Measurements from ENCODE around the gene TP73.

The TP73 gene

DNA sequence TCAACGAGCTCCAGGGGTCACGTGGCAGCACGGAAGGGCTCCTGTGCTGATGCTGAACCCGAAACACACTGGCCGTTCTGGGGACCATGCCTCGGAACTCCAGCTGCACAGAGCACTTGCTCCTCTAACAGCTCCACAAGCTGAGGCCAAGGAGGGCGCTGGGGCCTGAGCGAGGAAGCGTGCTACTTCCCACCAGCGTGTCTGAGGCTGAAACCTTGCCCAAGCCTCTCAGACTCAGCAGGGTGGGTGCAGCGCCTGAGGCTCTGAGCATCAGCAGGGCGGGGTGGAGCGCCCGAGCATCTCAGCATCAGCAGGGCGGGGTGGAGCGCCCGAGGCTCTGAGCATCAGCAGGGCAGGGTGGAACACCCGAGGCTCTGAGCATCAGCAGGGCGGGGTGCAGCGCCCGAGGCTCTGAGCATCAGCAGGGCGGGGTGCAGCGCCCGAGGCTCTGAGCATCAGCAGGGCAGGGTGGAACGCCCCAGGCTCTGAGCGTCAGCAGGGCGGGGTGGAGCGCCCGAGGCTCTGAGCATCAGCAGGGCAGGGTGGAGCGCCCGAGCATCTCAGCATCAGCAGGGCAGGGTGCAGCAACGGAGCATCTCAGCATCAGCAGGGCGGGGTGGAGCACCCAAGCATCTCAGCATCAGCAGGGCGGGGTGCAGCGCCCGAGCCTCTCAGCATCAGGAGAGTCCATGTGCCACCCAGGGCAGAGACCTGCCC lies 12.0 kb upstream of the TP73 start:
- Histone ChIP-seq H3K36me3 (ENCODE audit: insufficient read depth, low read length) (peaks cover 39% of the 10 kb centered on the region), H3K9ac (ENCODE audit: low read length) (no peak overlapping the region), H3K4me3 (ENCODE audit: low read depth in 1 of 2, low read length in 2 of 2) (no peak overlapping the region), H3K27ac (ENCODE audit: low read depth, low read length) (no peak overlapping the region), H3K9me3 (ENCODE audit: low read length) (no peaks in the 10 kb centered on the region), H3K27me3 (ENCODE audit: control insufficient read depth in 1 of 2, insufficient read depth in 2 of 2, low read length in 2 of 2) (no peaks in the 10 kb centered on the region), H3K4me1 (ENCODE audit: insufficient read depth, low read length) (no peaks in the 10 kb centered on the region)

- H3K4me3 ChIP-seq (ENCODE audit: low read depth in 1 of 2, low read length in 2 of 2): no peak overlapping the region
- H3K9ac ChIP-seq (ENCODE audit: low read length): no peak overlapping the region
- no peaks in the 10 kb centered on the region for H3K9me3 ChIP-seq (ENCODE audit: low read length)
- no peaks in the 10 kb centered on the region for H3K27me3 ChIP-seq (ENCODE audit: control insufficient read depth in 1 of 2, insufficient read depth in 2 of 2, low read length in 2 of 2)
- H3K4me1 ChIP-seq (ENCODE audit: insufficient read depth, low read length): no peaks in the 10 kb centered on the region
- no peak overlapping the region for H3K27ac ChIP-seq (ENCODE audit: low read depth, low read length)
- peaks cover 30% of the 10 kb centered on the region for H3K36me3 ChIP-seq (ENCODE audit: insufficient read depth, low read length)
These were observed 11.1 kb upstream of the TP73 start for GRCh38 chr1:3641046-3641760.

GRCh38 chr1:3641816-3642215 lies 10.5 kb upstream of the TP73 start:
- Histone ChIP-seq H3K27ac (ENCODE audit: low read depth, low read length) (no peak overlapping the region), H3K9ac (ENCODE audit: low read length) (no peak overlapping the region), H3K9me3 (ENCODE audit: low read length) (no peaks in the 10 kb centered on the region), H3K27me3 (ENCODE audit: control insufficient read depth in 1 of 2, insufficient read depth in 2 of 2, low read length in 2 of 2) (no peaks in the 10 kb centered on the region), H3K4me1 (ENCODE audit: insufficient read depth, low read length) (no peaks in the 10 kb centered on the region), H3K4me3 (ENCODE audit: low read depth in 1 of 2, low read length in 2 of 2) (no peak overlapping the region), H3K36me3 (ENCODE audit: insufficient read depth, low read length) (peaks cover 29% of the 10 kb centered on the region)

DNA sequence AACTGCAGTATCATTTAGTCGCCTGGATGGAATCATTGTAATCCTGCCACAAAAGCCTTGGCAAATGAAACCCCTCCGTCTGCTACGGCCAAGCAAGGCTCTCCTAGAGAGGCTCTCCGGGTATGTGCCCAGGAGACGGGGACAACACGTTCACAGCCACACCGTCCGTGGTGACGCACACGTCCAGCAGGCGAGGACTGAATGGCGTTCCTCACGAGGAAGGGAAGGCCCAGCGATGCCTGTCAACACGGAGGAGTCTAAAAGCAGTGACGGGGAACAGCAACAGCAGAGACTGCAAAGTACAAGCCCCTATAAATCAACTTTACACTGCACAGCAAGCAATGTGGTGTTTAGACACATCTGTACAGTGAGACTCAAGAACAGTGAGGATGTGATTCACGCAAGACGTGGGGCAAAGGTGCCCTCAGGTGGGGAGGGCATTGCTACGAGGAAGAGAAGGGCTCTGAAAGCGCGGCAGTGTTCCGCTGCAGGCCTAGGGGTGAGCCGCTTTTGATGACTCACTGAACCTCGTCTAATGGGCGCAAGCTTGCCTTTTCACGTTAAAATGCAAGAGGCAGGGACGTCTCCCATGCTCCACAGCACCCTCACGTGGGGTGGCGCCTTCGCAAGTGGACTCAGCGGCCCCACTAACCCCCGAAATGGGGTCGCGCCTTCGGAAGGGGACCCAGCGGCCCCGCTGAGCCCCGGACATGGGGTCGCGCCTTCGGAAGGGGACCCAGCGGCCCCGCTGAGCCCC lies 9.2 kb upstream of the TP73 start:
- no peaks in the 10 kb centered on the region for H3K27me3 ChIP-seq (ENCODE audit: control insufficient read depth in 1 of 2, insufficient read depth in 2 of 2, low read length in 2 of 2)
- no peaks in the 10 kb centered on the region for H3K4me1 ChIP-seq (ENCODE audit: insufficient read depth, low read length)
- no peak overlapping the region for H3K9ac ChIP-seq (ENCODE audit: low read length)
- H3K9me3 ChIP-seq (ENCODE audit: low read length): no peaks in the 10 kb centered on the region
- no peak overlapping the region for H3K27ac ChIP-seq (ENCODE audit: low read depth, low read length)
- no peak overlapping the region for H3K4me3 ChIP-seq (ENCODE audit: low read depth in 1 of 2, low read length in 2 of 2)
- peaks cover 23% of the 10 kb centered on the region for H3K36me3 ChIP-seq (ENCODE audit: insufficient read depth, low read length)

GRCh38 chr1:3644273-3644672 lies 8.0 kb upstream of the TP73 start:
- Histone ChIP-seq H3K4me1 (ENCODE audit: insufficient read depth, low read length) (peaks cover 5% of the 10 kb centered on the region), H3K9ac (ENCODE audit: low read length) (no peak overlapping the region), H3K36me3 (ENCODE audit: insufficient read depth, low read length) (peaks cover 17% of the 10 kb centered on the region), H3K4me3 (ENCODE audit: low read depth in 1 of 2, low read length in 2 of 2) (no peak overlapping the region), H3K27me3 (ENCODE audit: control insufficient read depth in 1 of 2, insufficient read depth in 2 of 2, low read length in 2 of 2) (no peaks in the 10 kb centered on the region), H3K27ac (ENCODE audit: low read depth, low read length) (no peak overlapping the region), H3K9me3 (ENCODE audit: low read length) (no peaks in the 10 kb centered on the region)

DNA sequence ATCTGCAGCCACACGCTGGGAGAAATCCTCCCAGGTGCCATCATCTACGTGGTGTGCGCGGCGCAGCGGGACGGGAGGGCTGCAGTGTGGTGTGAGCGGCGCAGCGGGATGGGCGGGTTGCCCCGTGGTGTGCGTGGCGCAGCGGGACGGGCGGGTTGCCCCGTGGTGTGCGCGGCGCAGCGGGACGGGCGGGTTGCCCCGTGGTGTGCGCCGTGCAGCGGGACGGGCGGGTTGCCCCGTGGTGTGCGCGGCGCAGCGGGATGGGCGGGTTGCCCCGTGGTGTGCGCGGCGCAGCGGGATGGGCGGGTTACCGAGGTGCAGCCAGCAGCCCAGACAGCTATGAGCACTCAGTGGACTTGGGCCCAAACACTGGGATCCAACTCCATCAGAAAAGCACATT lies 7.1 kb upstream of the TP73 start:
- Histone ChIP-seq H3K27ac (ENCODE audit: low read depth, low read length) (no peak overlapping the region), H3K4me1 (ENCODE audit: insufficient read depth, low read length) (peaks cover 10% of the 10 kb centered on the region), H3K27me3 (ENCODE audit: control insufficient read depth in 1 of 2, insufficient read depth in 2 of 2, low read length in 2 of 2) (no peaks in the 10 kb centered on the region), H3K4me3 (ENCODE audit: low read depth in 1 of 2, low read length in 2 of 2) (no peak overlapping the region), H3K9me3 (ENCODE audit: low read length) (no peaks in the 10 kb centered on the region), H3K36me3 (ENCODE audit: insufficient read depth, low read length) (peaks cover 17% of the 10 kb centered on the region), H3K9ac (ENCODE audit: low read length) (no peak overlapping the region)

DNA sequence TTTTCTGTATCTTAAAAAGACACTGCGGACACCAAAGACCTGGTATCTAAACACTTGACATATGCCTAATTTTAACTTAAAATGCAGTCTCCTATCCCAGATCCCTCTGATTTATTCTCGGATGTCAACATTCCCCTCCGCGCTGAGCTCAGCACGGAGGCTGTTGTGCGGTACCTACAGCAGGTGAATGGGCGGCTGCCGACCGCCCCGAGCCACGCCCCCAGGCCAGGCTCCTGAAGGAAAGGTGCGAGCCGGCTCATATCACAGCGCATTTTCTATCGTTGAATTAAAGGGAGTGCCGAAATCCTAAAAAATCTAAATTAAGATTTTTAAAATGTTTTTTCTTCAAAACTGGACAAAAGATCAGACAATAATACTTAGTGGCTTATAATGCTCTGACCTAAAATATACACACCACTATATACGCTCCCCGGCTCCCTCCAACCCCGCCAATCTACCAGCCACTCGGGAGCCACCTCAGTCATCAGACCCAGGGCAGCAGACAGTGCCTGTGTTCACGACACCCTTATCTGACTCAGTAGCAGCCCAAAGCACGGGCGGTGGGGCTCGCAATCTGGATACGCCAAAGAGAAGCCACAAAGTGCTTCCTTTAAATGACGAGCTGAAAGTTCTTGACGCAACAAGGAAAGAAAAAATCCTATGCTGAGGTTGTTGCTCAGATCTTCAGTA lies 6.5 kb upstream of the TP73 start:
- H3K36me3 ChIP-seq (ENCODE audit: insufficient read depth, low read length): peaks cover 17% of the 10 kb centered on the region
- H3K4me1 ChIP-seq (ENCODE audit: insufficient read depth, low read length): peaks cover 15% of the 10 kb centered on the region

DNA sequence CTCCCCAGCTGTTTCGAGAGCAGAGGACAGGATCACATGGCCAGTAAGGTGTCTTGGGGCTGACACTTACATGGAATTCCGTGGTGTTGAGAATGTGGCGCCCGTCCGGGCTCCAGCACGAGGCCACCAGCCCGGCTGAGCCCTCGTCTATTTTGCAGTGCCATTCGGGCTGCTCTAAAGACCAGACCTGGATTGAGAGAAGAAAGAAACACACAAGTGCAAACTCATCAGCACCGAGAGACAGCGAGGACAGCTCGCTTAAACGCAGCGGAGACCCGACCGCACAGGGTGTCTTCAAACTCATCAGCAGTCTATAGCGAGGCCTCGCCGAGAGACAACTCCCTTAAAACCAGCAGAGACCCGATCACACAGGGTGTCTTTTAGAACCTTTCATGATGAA lies 5.7 kb upstream of the TP73 start:
- no peak overlapping the region for H3K4me3 ChIP-seq (ENCODE audit: low read depth in 1 of 2, low read length in 2 of 2)
- H3K27ac ChIP-seq (ENCODE audit: low read depth, low read length): no peak overlapping the region
- peaks cover 13% of the 10 kb centered on the region in 2 donors for H3K27me3 ChIP-seq (ENCODE audit: control insufficient read depth in 1 of 2, insufficient read depth in 2 of 2, low read length in 2 of 2)
- H3K9me3 ChIP-seq (ENCODE audit: low read length): no peaks in the 10 kb centered on the region
- H3K36me3 ChIP-seq (ENCODE audit: insufficient read depth, low read length): peaks cover 12% of the 10 kb centered on the region
- H3K4me1 ChIP-seq (ENCODE audit: insufficient read depth, low read length): peaks cover 16% of the 10 kb centered on the region
- H3K9ac ChIP-seq (ENCODE audit: low read length): no peak overlapping the region

More for the DNA sequence above, 6.5 kb upstream of the TP73 start:
- no peak overlapping the region for H3K9ac ChIP-seq (ENCODE audit: low read length)
- H3K4me3 ChIP-seq (ENCODE audit: low read depth in 1 of 2, low read length in 2 of 2): no peak overlapping the region
- H3K27me3 ChIP-seq (ENCODE audit: control insufficient read depth in 1 of 2, insufficient read depth in 2 of 2, low read length in 2 of 2): peaks cover 5% of the 10 kb centered on the region in 2 donors
- no peak overlapping the region for H3K27ac ChIP-seq (ENCODE audit: low read depth, low read length)
- H3K9me3 ChIP-seq (ENCODE audit: low read length): no peaks in the 10 kb centered on the region

DNA sequence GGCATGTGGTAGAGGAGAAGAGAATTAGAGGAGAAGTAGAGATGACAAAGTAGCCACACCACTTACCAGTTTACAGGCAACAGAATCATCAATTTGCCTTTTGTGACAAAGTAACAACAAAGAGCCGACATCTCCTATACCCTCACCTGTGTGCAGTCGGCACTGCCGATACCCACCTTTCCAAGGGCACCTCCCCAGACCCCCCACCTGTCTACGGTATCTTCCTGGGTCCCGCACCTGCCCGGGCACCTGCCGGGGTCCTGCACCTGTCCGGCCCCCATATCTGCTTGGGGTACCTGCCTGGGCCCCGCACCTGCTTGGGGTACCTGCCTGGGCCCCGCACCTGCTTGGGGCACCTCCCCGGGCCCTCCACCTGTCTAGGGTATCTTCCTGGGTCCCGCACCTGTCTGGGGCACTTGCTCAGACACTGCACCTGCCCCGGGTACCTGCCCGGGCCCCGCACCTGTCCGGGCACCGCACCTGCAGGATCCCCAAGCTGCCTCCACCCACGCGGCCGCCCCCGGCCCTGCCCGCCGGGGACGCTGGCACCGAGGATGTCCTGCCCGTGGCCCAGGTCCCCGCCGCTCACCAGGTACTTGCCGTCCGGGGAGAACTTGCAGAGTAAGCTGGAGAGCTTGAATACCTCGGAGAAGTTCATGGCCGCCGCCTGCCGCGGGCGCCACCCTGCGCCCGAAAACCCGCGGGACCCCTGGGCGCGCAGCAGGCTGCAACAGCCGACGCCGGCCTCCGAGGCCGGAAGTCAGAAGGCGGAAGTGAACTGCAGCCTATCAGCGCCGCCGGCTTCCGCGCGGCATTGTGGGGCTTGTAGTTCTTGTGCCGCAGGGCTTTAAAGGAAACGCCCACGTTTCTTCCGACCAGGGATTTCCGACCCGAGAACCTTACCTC lies 2.7 kb upstream of the TP73 start, which contains the start of gene WRAP73:
Gene WRAP73, minus strand, starts transcription at position 762 of the 906 bp plus-strand sequence. Its CDS starts 104 bp downstream, at position 658.
- Histone ChIP-seq H3K4me3 (ENCODE audit: low read depth in 1 of 2, low read length in 2 of 2) (peak within 1 kb of the TSS; percentile 80 to 98), H3K27me3 (ENCODE audit: control insufficient read depth in 1 of 2, insufficient read depth in 2 of 2, low read length in 2 of 2) (peaks cover 26 to 39% of the 10 kb centered on the region in 2 donors), H3K4me1 (ENCODE audit: insufficient read depth, low read length) (peaks cover 16% of the 10 kb centered on the region), H3K27ac (ENCODE audit: low read depth, low read length) (peak within 1 kb of the TSS; percentile 56), H3K9me3 (ENCODE audit: low read length) (no peaks in the 10 kb centered on the region), H3K9ac (ENCODE audit: low read length) (peak within 1 kb of the TSS; percentile 33), H3K36me3 (ENCODE audit: insufficient read depth, low read length) (peaks cover 11% of the 10 kb centered on the region)

DNA sequence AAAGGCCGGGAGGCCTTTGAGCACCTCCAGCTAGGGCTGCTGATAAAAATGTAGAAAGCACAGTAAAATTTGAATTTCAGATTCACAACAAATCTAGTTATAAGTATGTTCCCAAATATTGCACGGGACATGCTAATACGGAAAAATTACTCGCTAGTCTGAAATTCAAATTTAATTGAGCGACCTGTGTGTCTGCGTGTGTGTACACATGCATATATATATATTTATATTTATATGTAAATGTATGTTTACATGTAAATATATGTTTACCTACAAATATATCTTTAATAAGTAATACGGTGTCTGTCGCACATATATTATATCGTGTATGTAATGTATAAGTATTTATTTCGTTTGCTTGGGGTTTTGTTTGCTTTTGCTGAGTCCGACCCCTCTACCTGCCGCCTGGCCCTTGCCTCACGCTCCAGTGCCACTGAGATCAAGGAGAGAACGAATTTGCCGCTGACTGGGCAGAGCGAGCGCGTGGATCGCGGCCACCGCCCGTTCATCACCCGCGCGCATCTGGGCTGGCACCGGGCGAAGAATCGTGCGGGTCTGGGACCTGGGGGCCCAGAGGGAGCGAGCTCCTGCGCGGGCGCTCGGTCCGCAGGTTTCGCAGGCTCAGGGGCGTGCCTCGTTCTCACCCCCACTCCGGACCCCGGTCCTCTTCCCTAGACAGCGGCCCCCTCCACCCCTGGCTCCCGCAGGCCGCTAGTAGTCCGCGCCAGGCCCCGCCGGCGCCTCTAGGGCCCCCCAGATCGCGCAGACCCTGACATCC lies 1.9 kb upstream of the TP73 start:
- Histone ChIP-seq H3K4me1 (ENCODE audit: insufficient read depth, low read length) (peaks cover 16% of the 10 kb centered on the region), H3K27me3 (ENCODE audit: control insufficient read depth in 1 of 2, insufficient read depth in 2 of 2, low read length in 2 of 2) (peaks cover 26 to 44% of the 10 kb centered on the region in 2 donors), H3K9ac (ENCODE audit: low read length) (no peak overlapping the region), H3K36me3 (ENCODE audit: insufficient read depth, low read length) (peaks cover 11% of the 10 kb centered on the region), H3K9me3 (ENCODE audit: low read length) (no peaks in the 10 kb centered on the region), H3K4me3 (ENCODE audit: low read depth in 1 of 2, low read length in 2 of 2) (peak overlapping the region; percentile 24 to 80), H3K27ac (ENCODE audit: low read depth, low read length) (no peak overlapping the region)

All from muscle layer of colon (tissue), 2 donors.